ENCODE data around the gene CENPA.

Gene CENPA

GRCh38 chr2:26763019-26763418 is 22.8 kb upstream of the CENPA start:
- no peak for DNase-seq

DNA sequence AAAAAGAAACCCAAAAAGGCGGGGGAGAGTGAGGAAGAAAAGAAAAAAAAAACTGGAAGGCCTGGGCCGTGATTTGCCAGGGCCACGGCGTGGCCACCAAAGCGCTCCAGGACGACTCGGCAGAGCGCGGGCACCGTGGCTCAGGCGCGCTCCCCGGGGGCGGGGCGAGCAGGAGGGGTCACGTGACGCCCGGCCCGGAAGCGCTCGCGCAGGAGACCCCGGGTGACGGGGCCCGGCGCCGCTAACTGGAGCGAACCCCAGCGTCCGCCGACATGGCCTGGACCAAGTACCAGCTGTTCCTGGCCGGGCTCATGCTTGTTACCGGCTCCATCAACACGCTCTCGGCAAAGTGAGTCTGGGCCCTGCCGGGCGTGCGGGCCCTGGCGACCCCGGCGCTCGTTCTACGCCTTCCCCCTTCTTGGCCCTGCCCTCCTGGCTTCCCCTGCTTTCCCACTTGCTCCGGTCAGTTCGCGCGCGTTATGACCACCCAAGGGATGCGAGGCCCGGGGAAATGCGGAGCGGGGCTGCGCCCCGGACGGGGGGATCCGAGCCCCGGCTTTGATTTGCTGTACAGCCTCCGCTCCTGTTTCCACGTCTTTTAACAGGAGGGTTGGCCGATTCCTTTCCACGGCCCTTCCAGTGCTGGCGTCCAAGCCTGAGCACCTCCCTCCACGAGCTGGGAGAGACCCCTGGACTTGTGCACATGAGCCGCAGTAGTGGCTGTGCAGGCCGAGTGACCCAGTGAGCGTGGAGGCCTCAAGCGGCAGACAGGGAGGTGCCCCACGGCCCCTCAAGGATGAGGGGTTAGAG is 21.6 kb upstream of the CENPA start, which contains the start of gene SLC35F6:
TSS of gene SLC35F6 (plus strand) at position 207 of the 810 bp plus-strand sequence. CDS start at position 273, 66 bp downstream.
- peak; percentile 72 for DNase-seq

- DNase-seq = no peak
Measured at GRCh38 chr2:26764906-26765305, 20.9 kb upstream of the CENPA start.

- no peak for DNase-seq
Measured at GRCh38 chr2:26765475-26766200, 20.2 kb upstream of the CENPA start.

- DNase-seq = no peak
Measured at GRCh38 chr2:26767129-26767528, 18.7 kb upstream of the CENPA start.

- no peak for DNase-seq
Measured at GRCh38 chr2:26767894-26768487, 17.9 kb upstream of the CENPA start.

- no peak for DNase-seq
Measured at GRCh38 chr2:26768759-26769088, 17.1 kb upstream of the CENPA start.

DNA sequence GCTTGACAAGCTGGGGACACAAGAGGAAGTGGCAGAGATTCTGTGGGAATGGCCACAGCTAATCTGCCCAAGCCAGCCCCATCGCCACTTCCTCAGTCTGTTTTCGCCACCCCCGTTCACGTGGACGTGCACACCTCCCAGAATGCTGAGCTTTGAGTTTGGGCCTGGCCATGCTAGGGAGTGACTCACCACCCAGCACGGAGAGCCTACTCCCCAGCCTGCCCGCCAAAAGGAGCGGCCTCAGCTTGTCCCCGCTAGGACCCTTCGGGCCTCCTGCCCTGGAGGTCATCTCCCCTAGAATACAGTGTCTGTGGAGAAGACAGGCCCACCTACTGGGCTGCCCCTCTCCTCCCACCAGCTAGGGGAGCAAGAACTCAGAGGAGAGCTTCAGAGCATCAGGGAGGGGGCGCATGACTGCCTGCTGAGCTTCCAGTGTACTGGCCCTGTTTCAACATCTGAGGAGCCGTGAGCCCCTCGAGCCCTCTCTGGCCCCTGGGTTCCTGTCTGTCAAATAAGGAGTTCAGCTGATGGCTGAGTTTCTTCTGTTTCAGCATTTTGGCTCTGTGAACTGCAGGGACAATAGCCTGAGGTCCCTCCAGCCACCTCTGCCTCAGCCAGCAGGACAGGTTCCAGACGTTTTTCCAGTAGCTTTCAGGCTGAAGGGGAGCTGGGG is 16.6 kb upstream of the CENPA start:
- peak; percentile 16 for DNase-seq

GRCh38 chr2:26770986-26771586 is 14.8 kb upstream of the CENPA start:
- no peak for DNase-seq

GRCh38 chr2:26772064-26773001 is 13.5 kb upstream of the CENPA start:
- DNase-seq = peak; percentile 20

DNA sequence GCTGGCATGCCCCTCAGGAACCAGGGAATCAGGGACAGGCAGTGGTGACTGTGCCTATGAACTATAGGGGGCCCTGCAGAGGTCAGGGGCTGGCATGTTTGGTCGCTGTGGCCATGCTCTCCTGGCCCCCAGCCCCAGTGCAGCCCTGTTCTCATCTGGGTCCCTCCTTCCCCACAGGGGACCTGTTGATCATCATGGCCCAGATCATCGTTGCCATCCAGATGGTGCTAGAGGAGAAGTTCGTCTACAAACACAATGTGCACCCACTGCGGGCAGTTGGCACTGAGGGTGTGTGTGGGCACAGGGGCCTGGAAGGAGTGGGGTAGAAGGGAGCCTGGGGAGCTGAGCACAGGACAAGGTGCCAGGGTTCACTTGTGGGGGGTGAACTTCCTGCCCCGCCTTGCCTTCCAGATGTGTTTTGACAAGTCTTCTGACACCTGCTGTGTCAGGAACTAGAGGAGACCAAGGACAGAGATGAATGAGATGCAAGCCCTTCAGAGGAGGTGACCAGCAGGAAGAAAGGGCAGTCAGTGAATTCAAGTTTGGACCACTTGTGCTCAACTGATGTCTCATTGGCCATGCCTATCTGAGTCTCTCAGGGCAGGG is 9.6 kb upstream of the CENPA start:
- DNase-seq = no peak

DNA sequence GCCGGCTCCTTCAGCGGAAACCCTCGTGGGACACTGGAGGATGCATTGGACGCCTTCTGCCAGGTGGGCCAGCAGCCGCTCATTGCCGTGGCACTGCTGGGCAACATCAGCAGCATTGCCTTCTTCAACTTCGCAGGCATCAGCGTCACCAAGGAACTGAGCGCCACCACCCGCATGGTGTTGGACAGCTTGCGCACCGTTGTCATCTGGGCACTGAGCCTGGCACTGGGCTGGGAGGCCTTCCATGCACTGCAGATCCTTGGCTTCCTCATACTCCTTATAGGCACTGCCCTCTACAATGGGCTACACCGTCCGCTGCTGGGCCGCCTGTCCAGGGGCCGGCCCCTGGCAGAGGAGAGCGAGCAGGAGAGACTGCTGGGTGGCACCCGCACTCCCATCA is 7.8 kb upstream of the CENPA start:
- no peak for DNase-seq

DNA sequence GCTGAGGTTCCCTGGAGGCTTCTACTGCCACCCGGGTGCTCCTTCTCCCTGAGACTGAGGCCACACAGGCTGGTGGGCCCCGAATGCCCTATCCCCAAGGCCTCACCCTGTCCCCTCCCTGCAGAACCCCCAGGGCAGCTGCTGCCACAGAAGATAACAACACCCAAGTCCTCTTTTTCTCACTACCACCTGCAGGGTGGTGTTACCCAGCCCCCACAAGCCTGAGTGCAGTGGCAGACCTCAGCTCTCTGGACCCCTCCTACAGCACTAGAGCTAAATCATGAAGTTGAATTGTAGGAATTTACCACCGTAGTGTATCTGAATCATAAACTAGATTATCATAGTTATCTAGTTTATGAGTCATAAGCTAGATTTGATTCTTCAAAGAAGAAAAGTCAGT is 7.3 kb upstream of the CENPA start:
- DNase-seq = no peak

DNA sequence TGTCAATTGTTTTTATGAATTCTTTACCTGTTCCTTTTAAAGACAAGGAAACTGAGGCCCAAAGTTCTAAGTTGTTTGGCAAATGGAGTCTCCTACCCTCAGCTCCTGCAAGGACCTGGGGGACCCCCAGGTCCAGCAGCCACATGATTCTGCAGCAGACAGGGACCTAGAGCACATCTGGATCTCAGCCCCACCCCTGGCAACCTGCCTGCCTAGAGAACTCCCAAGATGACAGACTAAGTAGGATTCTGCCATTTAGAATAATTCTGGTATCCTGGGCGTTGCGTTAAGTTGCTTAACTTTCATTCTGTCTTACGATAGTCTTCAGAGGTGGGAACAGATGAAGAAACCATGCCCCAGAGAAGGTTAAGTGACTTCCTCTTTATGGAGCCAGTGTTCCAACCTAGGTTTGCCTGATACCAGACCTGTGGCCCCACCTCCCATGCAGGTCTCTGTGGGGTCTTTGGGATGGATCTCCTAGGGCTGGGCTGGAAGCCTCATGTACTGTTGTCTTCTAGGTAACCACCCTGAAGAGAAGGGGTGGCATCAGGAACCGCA is 5.6 kb upstream of the CENPA start:
- no peak for DNase-seq

GRCh38 chr2:26782876-26783704 is 2.8 kb upstream of the CENPA start:
- DNase-seq = no peak

GRCh38 chr2:26784570-26785234 is 1.2 kb upstream of the CENPA start:
- DNase-seq = no peak

DNA sequence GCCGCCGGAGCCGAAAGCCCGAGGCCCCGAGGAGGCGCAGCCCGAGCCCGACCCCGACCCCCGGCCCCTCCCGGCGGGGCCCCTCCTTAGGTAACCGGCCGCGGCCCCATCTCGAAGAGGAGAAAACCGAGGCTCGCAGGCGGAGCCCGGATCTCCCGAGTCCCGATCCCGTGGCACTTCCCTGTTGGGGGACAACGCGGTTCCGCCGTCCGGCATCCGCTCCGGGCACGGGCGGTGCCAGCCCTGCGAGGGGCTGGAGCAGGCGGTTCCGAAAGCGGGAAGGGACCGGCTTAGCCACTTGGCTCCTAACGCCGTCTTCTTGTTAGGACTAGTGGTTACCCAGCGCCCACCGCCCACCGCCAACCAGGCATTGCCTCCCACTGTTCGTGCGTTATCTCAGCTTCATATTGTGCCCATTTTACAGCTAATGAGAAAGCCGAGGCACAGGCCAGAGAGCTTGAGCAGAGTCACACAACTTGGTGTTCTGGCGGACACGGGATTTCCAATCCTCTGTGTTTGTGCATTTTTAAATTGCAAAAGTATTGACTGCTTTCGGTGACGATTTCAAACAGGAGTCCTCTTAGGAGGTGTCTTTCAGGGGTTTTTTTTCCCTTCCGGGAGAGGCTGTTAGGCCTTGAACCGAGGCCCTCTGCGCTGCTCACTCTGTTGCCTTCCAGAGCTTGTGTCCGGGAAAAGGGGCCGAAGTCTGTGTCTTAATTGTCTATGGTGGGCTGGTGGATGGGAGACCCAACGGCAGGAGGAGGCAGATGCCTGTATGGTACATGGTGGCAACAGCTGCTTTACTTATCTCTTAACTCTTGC is 562 bp downstream of the CENPA start:
- no peak for DNase-seq

DNA sequence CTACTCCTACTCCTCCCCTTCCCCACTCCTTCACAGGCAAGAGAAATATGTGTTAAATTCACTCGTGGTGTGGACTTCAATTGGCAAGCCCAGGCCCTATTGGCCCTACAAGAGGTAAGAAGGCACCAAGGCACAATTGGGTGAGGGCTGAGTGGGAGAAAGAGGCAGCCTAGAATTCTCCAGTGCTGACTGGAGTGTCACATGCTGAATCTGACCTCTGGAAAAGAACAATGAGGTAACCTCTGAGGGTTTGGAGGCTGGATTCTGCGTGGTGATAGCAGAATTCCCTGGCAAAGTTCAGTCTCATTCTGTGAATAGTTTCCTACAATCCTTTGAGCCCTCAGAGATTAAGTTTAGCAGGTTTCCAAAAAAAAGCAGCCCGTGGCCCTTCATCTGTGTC is 6.9 kb downstream of the CENPA start:
- no peak for DNase-seq

GRCh38 chr2:26793518-26793917 is 7.7 kb downstream of the CENPA start:
- DNase-seq = no peak

Measured in CD4-positive, alpha-beta T cell treated with Interleukin-4 for 4 hours (primary cell).